ENCODE data around the gene BMPER. TPM values are rescaled to one million over a fixed set of nuclear protein-coding genes. Genes with fewer than 3 reads are reported as not detected.

The BMPER gene
- total and polyA plus RNA-seq, 2 of the 8 experiments (the other 6 are each of a cell fraction or from before 2014, with no cell fraction given) = 0.33 to 0.69 TPM

DNA sequence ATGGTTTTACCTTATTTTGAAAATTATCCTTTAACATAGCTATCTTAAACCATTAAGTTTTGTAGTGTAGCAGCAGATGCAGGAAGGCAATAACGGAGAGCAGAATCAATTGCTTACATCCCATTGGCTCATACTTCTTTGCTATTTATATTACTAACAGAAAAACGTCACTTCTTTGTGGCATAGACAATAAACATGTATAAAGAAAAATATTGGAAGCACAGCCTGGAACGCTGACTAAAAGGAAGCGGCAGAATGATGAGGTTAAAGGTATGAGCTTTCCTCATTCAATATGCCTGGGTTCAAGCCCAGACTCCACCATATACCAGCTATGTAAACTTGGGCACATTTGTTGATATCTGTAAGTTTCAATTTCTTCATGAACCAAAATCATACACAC lies 24.0 kb upstream of the BMPER start:
- H3K27ac ChIP-seq (ENCODE audit: low read depth, low read length) = no peak overlapping the region
- H3K14ac ChIP-seq (ENCODE audit: insufficient read length) = no peak overlapping the region
- H4K5ac ChIP-seq (ENCODE audit: insufficient read length, low read depth, low read length) = no peak overlapping the region
- no peaks in the 10 kb centered on the region for H3K36me3 ChIP-seq (ENCODE audit: control insufficient read depth in 2 of 4, insufficient read depth in 4 of 4, low read length in 3 of 4)
- no peak overlapping the region for H2AFZ ChIP-seq (ENCODE audit: low read length)
- H4K20me1 ChIP-seq (replicated peaks in 1 of 2; ENCODE audit: control insufficient read depth in 1 of 2, insufficient read depth in 2 of 2, low read length in 2 of 2) = no peaks in the 10 kb centered on the region
- H3K18ac ChIP-seq (ENCODE audit: extremely low read depth, low read length) = no peak overlapping the region
- H3K79me1 ChIP-seq (ENCODE audit: low read depth, low read length) = no peaks in the 10 kb centered on the region
- no peak overlapping the region for H2AK5ac ChIP-seq (ENCODE audit: low read depth, low read length)
- POLR2A ChIA-PET (ENCODE audit: partially characterized antibody) = no interaction called here
- TF ChIP-seq POLR2A (IDR thresholded peaks at IDR 0.05; ENCODE audit: control extremely low read depth in 1 of 2, low read depth in 2 of 2, low read length in 2 of 2) (no peak), TEAD4 (IDR thresholded peaks at IDR 0.05; ENCODE audit: low read depth, low read length) (no peak), ASH2L (IDR thresholded peaks at IDR 0.05; ENCODE audit: low read length) (no peak), FOSL1 (IDR thresholded peaks at IDR 0.05; ENCODE audit: insufficient read depth, low read depth, low read length) (no peak)
- TF ChIP-seq, protein P1, sequence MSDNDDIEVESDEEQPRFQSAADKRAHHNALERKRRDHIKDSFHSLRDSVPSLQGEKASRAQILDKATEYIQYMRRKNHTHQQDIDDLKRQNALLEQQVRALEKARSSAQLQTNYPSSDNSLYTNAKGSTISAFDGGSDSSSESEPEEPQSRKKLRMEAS (IDR thresholded peaks at IDR 0.05) = no peak
- H3K4me3 ChIP-seq (ENCODE audit: extremely low read depth in 1 of 4, insufficient read depth in 2 of 4, low read depth in 3 of 4, low read length in 4 of 4) = no peak overlapping the region
- CTCF ChIA-PET (ENCODE audit: partially characterized antibody) = interaction anchor here (0.6 to 1.5 kb wide), 3 partner anchors 11 to 123 kb away, joined by 3 to 5 read pairs (median 4); no protein-coding TSS in a partner anchor
- no peaks in the 10 kb centered on the region for H3K79me2 ChIP-seq (ENCODE audit: control insufficient read depth in 1 of 2, insufficient read depth in 2 of 2, low read length in 2 of 2)
- DNase-seq (ENCODE audit: low read depth in 1 of 2, low spot score in 2 of 2) (no peak), FAIRE-seq (no peak)
- H3K4me2 ChIP-seq (ENCODE audit: insufficient read depth in 1 of 2, low read depth in 2 of 2, low read length in 2 of 2) = no peak overlapping the region
- H2BK20ac ChIP-seq (ENCODE audit: low read length) = no peak overlapping the region
- H3K9me3 ChIP-seq (ENCODE audit: insufficient read depth in 2 of 2, low read depth in 1 of 2, low read length in 1 of 2) = peaks cover 0 to 8% of the 10 kb centered on the region in 2 experiments; a peak in 2 of 4 replicates
- no peak overlapping the region for H4K8ac ChIP-seq (ENCODE audit: extremely low read depth, insufficient read depth, low read length)
- WGBS, 2 experiments (ENCODE audit: extremely low coverage in 1 of 2, insufficient coverage in 1 of 2, insufficient read length in 1 of 2, insufficient replicate concordance in 2 of 2, low coverage in 1 of 2, low lambda C conversion rate in 2 of 2, missing lambda C conversion rate in 1 of 2) = 81% methylated on average over 4 of the region's 4 CpGs; no CpG with 5 or more reads in 1 of the 2 experiments
- H4K91ac ChIP-seq (replicated peaks; ENCODE audit: insufficient read length, low read length) = no peak overlapping the region
- peaks cover 0 to 2% (median 0%) of the 10 kb centered on the region in 4 experiments; a peak in 1 of 7 replicates for H3K4me1 ChIP-seq (replicated peaks in 1 of 4; ENCODE audit: control insufficient read depth in 3 of 4, insufficient read depth in 4 of 4, low read length in 3 of 4)
- no peak overlapping the region for H2BK5ac ChIP-seq (ENCODE audit: low read depth, low read length)
- H3K23ac ChIP-seq (ENCODE audit: insufficient read length) = no peak overlapping the region
- H2BK15ac ChIP-seq (ENCODE audit: low read length) = no peak overlapping the region
- no peak overlapping the region for H3K9ac ChIP-seq (replicated peaks in 1 of 4; ENCODE audit: extremely low read depth in 1 of 4, low read depth in 3 of 4, low read length in 3 of 4)
- H3K56ac ChIP-seq (replicated peaks; ENCODE audit: insufficient read length, low read depth, low read length) = no peak overlapping the region
- H2BK12ac ChIP-seq (ENCODE audit: low read depth, low read length) = no peak overlapping the region
- H3K4ac ChIP-seq (replicated peaks; ENCODE audit: insufficient read length, low read depth, low read length) = no peak overlapping the region
- no peaks in the 10 kb centered on the region for H3K27me3 ChIP-seq (replicated peaks in 1 of 4; ENCODE audit: control insufficient read depth in 3 of 4, extremely low read depth in 1 of 4, insufficient read depth in 3 of 4, low read length in 3 of 4)
- no peak overlapping the region for H2BK120ac ChIP-seq (replicated peaks; ENCODE audit: low read depth, low read length)
- no peaks in the 10 kb centered on the region for H3K23me2 ChIP-seq (ENCODE audit: low read depth, low read length)

Measured in H1 (cell line).